GM13976 (cell line): ENCODE measurements around the gene ABCA12.

Experiments
- DNase-seq: peaks from one replicate; pipeline ENCODE4 v3.0.0; 2012; ENCODE audit warnings: low spot score
- in situ Hi-C: fragments of 300-500 bp; cut with MboI; formaldehyde crosslinking; loops from one replicate; pipeline ENCODE4 v1.12.0; 2022; ENCODE audit warnings: low sequenced_read_pairs, mixed read lengths, inconsistent platforms; ENCODE audit not compliant: unreplicated experiment
- TF ChIP-seq, protein P1 (sequence below): IDR thresholded peaks from 2 replicates; pipeline ENCODE4 v1.5.1; 2012; ENCODE audit warnings: borderline replicate concordance, mild to moderate bottlenecking; ENCODE audit not compliant: insufficient read depth; ENCODE audit errors: extremely low read depth, missing control alignments, control extremely low read depth

Gene ABCA12

DNA sequence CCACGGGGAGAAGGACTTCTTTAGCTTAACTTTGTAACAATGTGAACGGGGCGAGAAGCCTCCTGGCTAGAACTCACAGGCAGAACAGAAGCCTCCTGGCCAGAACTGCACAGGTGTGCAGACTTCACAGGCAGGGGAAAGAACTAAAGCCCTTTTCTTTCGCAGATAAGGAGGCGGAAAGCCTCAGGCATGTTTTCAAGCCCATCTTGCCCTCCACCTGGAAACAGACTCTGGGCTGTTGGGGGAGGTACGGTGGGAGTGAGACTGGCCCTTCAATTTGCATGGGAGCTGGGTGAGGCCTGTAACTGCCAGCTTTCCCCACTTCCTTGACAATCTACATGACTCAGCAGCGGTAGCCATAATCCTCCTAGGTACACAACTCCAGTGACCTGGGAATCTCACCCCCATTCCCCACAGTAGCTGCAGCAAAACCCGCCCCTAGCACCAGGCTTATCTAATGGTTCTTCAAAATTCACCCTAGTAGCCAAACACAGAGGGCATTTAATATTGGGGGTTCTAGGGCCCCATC lies 22.9 kb upstream of the ABCA12 start:
- TF ChIP-seq, protein P1, sequence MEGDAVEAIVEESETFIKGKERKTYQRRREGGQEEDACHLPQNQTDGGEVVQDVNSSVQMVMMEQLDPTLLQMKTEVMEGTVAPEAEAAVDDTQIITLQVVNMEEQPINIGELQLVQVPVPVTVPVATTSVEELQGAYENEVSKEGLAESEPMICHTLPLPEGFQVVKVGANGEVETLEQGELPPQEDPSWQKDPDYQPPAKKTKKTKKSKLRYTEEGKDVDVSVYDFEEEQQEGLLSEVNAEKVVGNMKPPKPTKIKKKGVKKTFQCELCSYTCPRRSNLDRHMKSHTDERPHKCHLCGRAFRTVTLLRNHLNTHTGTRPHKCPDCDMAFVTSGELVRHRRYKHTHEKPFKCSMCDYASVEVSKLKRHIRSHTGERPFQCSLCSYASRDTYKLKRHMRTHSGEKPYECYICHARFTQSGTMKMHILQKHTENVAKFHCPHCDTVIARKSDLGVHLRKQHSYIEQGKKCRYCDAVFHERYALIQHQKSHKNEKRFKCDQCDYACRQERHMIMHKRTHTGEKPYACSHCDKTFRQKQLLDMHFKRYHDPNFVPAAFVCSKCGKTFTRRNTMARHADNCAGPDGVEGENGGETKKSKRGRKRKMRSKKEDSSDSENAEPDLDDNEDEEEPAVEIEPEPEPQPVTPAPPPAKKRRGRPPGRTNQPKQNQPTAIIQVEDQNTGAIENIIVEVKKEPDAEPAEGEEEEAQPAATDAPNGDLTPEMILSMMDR, result no peak
- DNase-seq, result no peak
- in situ Hi-C loops, result no loop called here

DNA sequence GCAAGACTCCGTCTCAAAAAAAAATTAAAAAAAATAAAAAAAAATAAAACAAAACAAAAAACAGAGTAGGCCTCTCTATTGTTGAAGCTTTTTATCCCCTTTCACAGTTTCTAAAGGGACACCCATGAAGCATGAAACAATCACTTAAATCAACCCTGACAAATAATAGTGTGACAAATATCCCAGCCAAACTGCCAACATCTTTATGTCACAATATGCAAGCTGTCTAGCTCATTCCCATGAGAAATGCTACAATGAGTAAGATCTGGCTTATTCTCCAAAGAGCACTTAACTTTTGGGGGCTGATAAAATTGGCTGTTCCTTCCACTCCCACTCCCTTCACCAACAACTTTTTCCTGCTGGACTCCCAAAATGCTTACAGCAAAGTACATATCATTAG lies 21.7 kb upstream of the ABCA12 start:
- in situ Hi-C loops, result no loop called here
- no peak for DNase-seq
- TF ChIP-seq, protein P1, result no peak

DNA sequence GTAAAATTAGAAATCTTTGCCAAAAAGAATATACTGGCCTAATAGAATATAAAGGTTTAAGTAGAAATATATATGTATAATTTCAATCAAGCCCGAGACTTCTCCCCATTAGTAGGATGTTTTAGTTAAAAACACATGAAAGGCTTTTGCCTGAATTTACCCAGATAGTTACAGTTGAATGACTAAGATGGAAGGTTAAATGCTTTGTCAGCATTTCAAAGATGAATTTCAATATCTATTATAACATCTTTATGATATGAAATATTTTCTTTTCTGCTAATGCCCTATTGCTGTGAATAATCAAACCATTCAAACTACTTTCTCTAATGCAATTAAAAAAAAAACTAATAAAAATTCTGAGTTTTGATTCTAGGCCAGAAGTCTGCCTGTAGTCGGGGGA lies 18.0 kb upstream of the ABCA12 start:
- TF ChIP-seq, protein P1, result no peak
- in situ Hi-C loops, result no loop called here
- no peak for DNase-seq

DNA sequence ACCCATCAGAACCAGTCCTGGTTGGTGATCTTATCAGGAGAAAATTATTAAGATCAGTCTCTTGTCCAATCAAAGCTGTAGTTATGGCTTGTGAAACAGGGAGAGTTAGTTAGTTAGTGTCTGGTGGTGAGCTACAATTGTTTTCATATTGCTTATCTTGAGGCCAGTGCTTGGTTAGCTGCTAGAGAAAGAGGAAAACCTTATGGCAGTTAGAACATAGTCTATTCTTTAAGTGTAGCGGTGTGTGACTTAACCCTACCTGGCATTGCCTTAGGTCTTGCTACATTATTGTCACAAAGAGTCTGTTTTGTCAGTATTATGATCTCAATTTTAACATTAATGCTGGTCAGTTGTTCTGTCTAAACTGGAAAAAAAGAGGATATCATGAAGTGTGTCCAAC lies 11.5 kb upstream of the ABCA12 start:
- TF ChIP-seq, protein P1, result no peak
- no peak for DNase-seq
- in situ Hi-C loops, result no loop called here

DNA sequence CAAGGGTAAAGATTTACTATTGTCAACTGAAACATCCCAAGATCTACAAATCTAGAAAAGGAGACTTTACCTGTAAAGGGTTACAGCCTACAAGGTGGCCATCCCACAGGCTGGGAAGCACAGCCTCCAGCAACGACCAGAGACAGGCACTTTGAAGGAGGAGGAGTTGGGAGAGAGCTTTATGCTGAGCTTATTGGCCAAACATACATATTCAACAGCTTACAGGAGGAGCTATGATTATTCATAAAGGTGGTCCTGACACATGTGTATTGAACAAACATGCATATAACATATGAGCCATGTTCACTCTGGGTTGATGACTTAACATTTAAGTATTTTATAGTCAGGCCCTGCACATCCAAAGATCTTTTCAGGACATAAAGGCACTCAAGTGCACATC lies 11.1 kb upstream of the ABCA12 start:
- TF ChIP-seq, protein P1, result no peak
- in situ Hi-C loops, result no loop called here

DNA sequence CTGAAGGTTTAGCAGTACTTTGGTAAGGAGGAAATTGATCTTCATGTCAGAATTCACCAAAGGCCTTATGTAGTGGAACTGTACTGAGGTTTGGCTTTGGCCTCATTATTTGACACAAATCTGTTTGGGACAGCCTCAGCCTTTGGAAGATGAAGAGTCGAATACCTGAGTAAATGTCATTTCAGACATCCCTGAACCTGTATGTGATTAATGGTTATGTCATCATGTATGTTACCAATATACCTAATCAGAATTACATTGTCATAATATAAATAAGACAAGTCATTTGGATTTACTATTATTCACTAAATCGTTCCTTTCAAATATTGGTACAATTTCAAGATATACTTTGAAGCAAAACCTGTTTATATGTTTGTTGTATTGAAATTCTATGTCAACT lies 10.6 kb upstream of the ABCA12 start:
- in situ Hi-C loops, result no loop called here
- no peak for DNase-seq
- TF ChIP-seq, protein P1, result no peak

More for the DNA sequence above, 11.1 kb upstream of the ABCA12 start:
- no peak for DNase-seq

DNA sequence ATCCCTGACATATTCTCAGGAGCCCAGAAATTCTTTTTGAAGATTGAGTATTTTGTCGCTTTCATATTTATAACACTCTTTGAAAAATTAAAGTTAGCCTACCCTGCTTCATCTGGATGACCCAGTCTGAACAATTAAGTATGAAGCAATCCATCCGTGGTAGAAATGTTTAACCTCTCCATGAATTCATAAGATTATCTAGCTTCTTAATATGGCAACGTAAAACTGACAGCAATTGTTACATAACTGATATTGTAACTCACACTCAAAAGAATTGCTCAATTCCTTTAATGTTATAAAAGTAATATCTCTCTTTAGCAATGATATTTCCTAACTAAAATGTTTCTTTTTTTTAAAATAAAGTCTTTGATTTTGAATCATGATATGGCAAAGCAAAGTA lies 7.2 kb upstream of the ABCA12 start:
- TF ChIP-seq, protein P1, result no peak
- in situ Hi-C loops, result no loop called here
- DNase-seq, result no peak
